Adipose tissue (tissue), 3 donors: ENCODE results near the gene AP3M1. TPM values are rescaled to one million over a fixed set of nuclear protein-coding genes. Genes with fewer than 3 reads are reported as not detected.
"Not testable (repeated sequence)": the region's sequence is repeated elsewhere in the genome, so short reads cannot be mapped to it uniquely, and the experiment has no call there.

Source experiments
- H3K27ac ChIP-seq: one replicate; pipeline ENCODE4 v1.5.1; 2013; ENCODE audit warnings: low read depth, low read length
- WGBS, 3 donors: extraction: QIAGEN DNeasy Blood & Tissue Kit; methylation state at CpG; one replicate each; pipeline ENCODE4 v1.1.7; 2013; 5-methylcytosine and 5-hydroxymethylcytosine counted together
- polyA plus RNA-seq, 3 donors: library from polyadenylated mRNA; stranded (reverse); fragments of 200-250 nt; gene quantifications; one replicate each; pipeline ENCODE4 v1.2.3, GENCODE V29; 2013
- donor health status: healthy with polysubstance abuse.
- donor health status: Bipolar disorder and iron deficiency.
- donor health status: healthy.

Gene AP3M1, protein sequence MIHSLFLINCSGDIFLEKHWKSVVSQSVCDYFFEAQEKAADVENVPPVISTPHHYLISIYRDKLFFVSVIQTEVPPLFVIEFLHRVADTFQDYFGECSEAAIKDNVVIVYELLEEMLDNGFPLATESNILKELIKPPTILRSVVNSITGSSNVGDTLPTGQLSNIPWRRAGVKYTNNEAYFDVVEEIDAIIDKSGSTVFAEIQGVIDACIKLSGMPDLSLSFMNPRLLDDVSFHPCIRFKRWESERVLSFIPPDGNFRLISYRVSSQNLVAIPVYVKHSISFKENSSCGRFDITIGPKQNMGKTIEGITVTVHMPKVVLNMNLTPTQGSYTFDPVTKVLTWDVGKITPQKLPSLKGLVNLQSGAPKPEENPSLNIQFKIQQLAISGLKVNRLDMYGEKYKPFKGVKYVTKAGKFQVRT
- 10 to 100 TPM; 11.2 to 20.2 (median 13.2) TPM for polyA plus RNA-seq

DNA sequence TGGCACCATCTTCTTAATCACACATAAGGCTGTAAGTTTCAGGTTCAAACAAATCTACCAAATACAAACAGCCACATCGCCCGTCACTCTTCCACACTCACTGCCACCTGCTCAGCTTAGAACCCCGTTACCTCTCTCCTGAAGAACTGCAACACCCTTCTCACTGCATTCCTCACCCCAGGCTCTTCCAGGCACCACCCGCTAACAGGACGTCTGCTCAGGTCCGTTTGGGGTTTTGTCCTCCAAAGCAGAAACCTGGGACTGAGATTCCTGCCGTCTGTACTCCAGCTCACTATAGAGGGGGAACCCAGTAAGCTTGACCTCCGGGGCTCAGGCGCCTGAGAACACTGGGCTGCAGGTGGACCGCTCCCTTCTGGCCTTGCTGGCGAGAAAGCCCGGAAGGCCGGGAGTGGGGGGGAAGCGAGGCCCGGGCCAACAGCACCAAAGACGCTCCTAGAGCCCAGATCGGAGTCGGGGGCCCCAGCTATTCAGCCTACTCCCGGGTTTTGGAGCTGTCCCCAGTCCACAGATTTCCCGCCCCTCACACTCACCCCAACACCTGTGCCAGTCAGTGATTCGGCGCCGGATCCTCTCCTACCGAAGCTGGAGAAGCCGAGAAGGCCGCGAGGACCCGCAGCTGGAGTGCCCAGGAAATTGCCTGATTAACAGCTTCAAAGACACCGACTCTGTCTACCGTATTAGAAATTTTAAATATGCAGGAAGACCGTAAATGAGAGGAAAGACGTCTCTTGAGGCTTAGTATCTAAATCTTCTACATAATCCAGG is at the start of gene AP3M1:
AP3M1 (minus strand) TSS at position 625 of the 786 bp plus-strand sequence. CDS start 12,449 bp downstream, outside the sequence.
- H3K27ac ChIP-seq, result no peak within 1 kb of the TSS
- 0% methylated on average over 32 of the region's 32 CpGs for WGBS, 3 donors

DNA sequence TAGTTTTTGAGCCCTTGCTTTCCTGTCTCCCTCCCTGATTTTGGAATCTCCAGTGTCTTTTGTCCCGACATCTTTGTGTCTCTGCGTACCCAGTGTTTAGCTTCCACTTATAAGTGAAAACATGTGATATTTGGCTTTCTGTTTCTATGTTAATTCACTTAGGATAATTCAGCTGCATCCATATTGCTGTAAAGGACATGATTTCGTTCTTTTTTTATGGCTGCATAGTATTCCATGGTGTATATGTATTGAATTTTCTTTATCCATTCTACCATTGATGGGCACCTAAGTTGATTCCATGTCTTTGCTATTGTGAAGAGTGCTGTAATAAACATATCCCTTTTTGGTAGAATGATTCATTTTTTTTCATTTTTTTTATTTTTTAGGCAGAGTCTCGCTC is 48.7 kb upstream of the AP3M1 start:
- 97 to 99% (median 99%) methylated on average over 4 of the region's 4 CpGs for WGBS, 3 donors
- no peak overlapping the region for H3K27ac ChIP-seq

DNA sequence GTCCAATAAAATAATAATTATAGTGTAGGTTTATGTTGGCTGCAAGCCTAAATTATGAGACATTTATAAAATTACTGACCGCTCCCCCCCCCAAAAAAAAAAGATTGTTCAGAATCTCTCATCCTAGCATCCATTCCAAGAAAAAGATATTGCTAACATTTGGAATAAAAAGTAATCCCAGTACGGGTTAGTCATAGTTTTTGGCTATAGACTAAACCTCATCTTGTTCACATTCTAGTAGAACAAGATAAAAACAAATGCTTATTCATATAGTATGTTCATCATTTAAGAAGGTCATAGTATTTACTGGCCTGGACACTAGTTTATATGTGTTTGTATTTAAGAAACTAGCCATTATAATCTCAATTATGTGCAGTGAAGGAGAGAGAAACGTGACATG is 44.4 kb upstream of the AP3M1 start:
- no peak overlapping the region for H3K27ac ChIP-seq
- 64 to 83% (median 71%) methylated on average over 3 of the region's 3 CpGs for WGBS, 3 donors

GRCh38 chr10:74194545-74194944 is 43.9 kb upstream of the AP3M1 start:
- WGBS, 3 donors, result 76 to 79% (median 79%) methylated on average over 3 of the region's 3 CpGs
- no peak overlapping the region for H3K27ac ChIP-seq

GRCh38 chr10:74190494-74190893 is 39.9 kb upstream of the AP3M1 start:
- H3K27ac ChIP-seq, result no peak overlapping the region

- H3K27ac ChIP-seq, result no peak overlapping the region
- WGBS, 3 donors, result 25 to 34% (median 28%) methylated on average over 3 of the region's 3 CpGs
Measured at GRCh38 chr10:74189999-74190421, 39.4 kb upstream of the AP3M1 start.

- not testable (repeated sequence) for H3K27ac ChIP-seq
- 97 to 99% (median 98%) methylated on average over 13 of the region's 13 CpGs for WGBS, 3 donors
Measured at GRCh38 chr10:74188617-74189016, 38.0 kb upstream of the AP3M1 start.

- 71 to 90% (median 74%) methylated on average over 1 of the region's 1 CpG for WGBS, 3 donors
- no peak overlapping the region for H3K27ac ChIP-seq
Measured at GRCh38 chr10:74187237-74187636, 36.6 kb upstream of the AP3M1 start.

DNA sequence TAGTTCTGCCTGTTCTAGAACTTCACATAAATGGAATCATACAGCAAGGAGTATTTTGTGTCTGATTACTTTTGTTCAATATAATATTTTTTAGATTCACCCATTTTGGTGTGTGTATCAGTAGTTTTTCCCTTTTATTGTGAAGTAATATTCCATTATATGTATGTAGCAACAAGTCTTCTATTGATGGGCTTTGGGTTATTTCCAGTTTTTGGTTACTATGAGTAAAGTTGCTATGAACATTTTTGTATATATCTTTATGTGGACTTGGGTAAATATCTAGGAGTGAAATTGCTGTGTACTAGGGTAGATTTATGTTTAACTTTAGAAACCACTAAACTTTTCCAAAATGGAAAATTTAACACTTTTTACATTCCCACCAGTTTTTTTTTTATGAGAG is 36.0 kb upstream of the AP3M1 start:
- H3K27ac ChIP-seq, result no peak overlapping the region

DNA sequence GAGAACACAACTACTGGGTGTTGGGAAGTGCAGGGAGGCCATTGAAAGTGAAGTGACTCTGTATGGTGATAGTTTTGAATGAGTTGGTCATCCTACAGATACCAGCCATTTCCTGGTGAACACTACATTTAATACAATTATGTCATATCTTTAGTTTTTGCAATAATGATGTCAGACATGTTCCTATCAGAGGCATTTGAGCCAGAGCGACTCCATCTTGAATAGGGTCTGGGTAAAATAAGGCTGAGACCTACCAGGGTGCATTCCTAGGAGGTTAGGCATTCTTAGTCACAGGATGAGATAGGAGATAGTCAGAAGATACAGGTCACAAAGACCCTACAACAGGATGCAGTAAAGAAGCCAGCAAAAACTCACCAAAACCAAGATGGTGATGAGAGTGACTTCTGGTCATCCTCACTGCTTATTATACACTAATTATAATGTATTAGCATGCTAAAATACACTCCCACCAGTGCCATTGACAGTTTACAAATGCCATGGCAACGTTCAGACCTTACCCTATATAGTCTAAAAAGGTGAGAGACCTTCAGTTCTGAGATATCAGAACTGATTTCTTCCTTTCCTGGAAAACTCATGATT is 28.6 kb upstream of the AP3M1 start:
- no peak overlapping the region for H3K27ac ChIP-seq
- WGBS, 3 donors, result 53 to 97% (median 96%) methylated on average over 2 of the region's 2 CpGs

GRCh38 chr10:74178042-74178791 is 27.6 kb upstream of the AP3M1 start:
- H3K27ac ChIP-seq, result no peak overlapping the region
- WGBS, 3 donors, result 89 to 91% (median 89%) methylated on average over 5 of the region's 5 CpGs

DNA sequence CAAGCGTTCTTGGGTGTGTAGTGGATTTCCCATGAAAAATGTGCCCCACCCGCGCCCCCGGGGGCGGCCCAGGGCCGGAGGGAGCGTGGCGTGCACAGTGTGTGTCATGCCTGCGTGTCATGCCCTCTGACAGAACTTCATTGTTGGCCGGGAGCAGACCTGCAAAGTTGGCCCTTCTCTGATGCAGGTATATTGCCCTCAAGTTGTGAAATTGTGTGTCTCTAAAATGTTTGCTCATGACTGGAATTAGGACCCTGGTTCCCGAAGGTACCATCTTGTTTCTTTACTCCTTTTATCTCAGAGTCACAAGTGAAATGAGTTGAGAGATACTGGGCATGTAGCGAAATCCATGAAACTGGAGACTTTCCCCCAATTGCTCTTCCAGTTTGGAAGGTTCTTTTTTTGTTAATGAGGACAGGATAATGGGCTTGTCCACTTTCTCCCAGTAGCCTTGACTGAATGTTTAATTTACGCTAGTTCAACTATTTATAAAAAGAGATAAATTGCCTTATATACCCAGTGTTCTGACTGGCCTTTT is 26.6 kb upstream of the AP3M1 start:
- WGBS, 3 donors, result 6 to 13% (median 13%) methylated on average over 13 of the region's 13 CpGs
- H3K27ac ChIP-seq, result no peak overlapping the region

DNA sequence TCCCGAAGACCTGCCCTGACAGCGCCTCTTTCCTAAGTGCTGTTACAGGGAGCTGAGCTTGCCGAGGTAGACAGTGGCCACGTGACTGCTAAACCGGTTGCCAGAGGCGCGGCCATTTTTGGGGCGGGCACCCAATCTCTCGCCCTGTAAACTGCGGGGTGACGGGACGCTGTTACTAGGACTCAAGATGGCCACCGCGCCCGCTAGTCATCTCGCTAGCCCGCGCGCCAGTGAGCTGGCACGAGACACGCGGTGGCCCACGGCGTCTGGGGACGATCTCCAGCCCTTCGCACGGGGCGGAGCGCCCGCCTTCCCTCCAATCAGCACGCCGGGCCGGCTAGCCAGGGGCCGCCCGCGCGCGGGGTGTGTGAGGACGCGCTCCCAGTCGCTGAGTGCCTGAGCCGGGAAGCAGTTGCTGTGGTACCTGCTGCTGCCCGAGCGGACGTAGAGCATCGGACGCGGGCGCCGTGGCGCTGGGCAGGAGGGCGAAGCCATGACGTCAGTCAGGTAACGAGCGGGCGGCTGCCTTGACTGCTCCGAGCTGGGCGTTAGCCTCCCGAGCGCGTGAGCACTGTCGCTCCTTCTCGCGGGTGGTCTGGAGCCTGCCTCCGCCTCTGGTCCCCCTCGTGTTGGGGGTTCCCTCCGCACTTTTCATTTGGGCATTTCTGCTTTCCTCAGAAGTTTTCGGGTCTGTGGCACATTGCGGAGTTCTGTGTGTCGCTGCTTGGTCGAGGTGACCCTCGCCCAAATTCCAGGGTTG is 25.9 kb upstream of the AP3M1 start:
- WGBS, 3 donors, result 0% methylated on average over 69 to 72 of the region's 72 CpGs
- H3K27ac ChIP-seq, result peak overlapping the region; percentile 3

DNA sequence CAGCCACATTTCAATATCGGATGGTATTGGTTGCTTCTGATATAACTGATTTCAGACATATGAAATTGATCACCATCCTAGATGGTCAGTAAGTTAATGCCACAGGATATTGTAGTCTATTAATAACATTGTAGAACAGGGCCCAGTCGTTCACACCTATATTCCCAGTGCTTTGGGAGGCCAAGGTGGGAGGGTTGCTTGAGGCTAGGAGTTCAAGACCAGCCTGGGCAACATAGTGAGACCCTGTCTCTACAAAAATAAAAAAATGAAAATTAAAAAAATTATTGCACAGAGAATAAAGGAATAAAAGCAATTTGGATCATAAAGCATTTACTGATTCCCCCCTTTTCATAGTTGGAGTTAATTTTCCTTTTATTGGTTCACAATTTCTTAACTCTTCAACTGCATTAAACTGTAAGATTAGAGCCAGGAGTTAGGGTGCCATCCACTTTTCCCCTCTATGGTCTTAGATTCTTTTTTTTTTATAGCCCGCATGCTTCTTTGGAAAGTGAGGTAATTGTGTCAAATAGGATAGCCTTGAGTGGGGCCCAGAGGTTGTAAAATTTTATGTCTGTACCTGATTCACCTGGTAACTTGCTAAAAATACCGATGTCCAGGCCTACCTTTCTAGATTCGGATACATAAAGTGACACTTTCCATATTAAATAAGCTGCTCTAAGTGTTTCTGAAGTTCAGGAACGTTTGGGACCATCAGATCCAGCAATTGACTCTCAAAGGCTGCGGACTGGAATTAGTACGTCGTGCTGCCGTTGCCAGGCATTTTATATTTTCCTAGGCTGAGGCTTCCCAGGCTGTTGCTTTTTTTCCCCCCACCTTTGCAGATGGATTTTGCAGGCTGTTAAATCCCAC is 25.1 kb upstream of the AP3M1 start:
- peak overlapping the region; percentile 3 for H3K27ac ChIP-seq
- WGBS, 3 donors, result 24 to 28% (median 28%) methylated on average over 10 of the region's 10 CpGs

DNA sequence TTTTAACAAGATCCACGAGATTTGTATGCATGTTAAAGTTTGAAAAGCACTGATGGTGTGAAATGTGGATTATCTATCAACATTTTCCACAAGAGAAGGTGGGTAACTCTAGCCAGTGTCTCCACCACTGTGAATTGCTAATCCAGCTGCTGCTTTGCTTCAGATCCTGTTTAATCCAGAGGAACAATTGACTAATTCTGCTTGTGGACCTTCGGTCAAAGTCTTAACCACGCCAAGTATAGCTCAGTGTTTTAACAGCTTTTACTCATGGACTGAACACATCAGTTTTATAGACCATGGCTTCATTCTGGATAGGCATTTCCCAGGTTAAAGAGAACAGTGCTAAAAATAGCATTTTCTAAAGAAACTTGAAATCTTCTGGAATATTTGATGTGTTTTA is 23.9 kb upstream of the AP3M1 start:
- 53 to 70% (median 70%) methylated on average over 3 of the region's 3 CpGs for WGBS, 3 donors
- H3K27ac ChIP-seq, result no peak overlapping the region

- H3K27ac ChIP-seq, result no peak overlapping the region
- WGBS, 3 donors, result 44 to 94% (median 92%) methylated on average over 2 of the region's 2 CpGs
Measured at GRCh38 chr10:74171625-74172024, 21.0 kb upstream of the AP3M1 start.

DNA sequence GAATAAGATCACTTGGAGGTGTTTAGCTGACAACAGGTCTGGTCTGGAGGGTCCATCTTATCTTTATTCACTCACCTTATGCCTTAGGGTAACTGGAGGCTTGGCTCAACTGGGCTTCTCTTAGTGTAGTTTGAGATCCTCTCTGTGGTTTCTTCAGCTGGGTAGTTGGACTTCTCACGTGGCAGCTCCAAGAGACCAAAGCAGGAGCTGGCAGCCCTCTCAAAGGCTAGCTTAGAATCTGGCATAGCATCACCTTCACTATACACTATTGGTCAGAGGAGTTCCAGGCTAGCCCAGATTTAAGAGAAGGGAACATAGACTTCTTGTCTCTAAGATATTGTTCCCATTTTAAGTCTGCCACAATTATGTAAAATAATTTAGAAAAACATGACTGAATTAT is 16.8 kb upstream of the AP3M1 start:
- H3K27ac ChIP-seq, result no peak overlapping the region
- 53 to 67% (median 58%) methylated on average over 1 of the region's 1 CpG for WGBS, 3 donors
